Activated CD4-positive, alpha-beta T cell treated with anti-CD3 and anti-CD28 coated beads for 48 hours (primary cell): ENCODE data around the gene HOMER1.

ENCODE experiments used
- DNase-seq: peaks from one replicate; pipeline ENCODE4 v3.0.0-alpha.2; 2020

HOMER1 gene

GRCh38 chr5:79513704-79514390 is at the start of gene HOMER1:
Gene HOMER1 (minus strand): TSS chr5:79514134. CDS start chr5:79512774, 1,360 bp downstream.
- DNase-seq, result peak; percentile 79

GRCh38 chr5:79563247-79563590 is 49.3 kb upstream of the HOMER1 start:
- DNase-seq, result no peak

GRCh38 chr5:79562351-79563246 is 48.7 kb upstream of the HOMER1 start:
- no peak for DNase-seq

- peak; percentile 60 for DNase-seq
These were observed 47.6 kb upstream of the HOMER1 start for GRCh38 chr5:79561525-79561893.

- peak; percentile 48 for DNase-seq
These were observed 47.0 kb upstream of the HOMER1 start for GRCh38 chr5:79560771-79561524.

- no peak for DNase-seq
These were observed 41.5 kb upstream of the HOMER1 start for GRCh38 chr5:79555418-79555817.

GRCh38 chr5:79552984-79553383 is 39.0 kb upstream of the HOMER1 start:
- no peak for DNase-seq

- DNase-seq, result no peak
These were observed 34.0 kb upstream of the HOMER1 start for GRCh38 chr5:79547982-79548381.

GRCh38 chr5:79547429-79547822 is 33.5 kb upstream of the HOMER1 start:
- no peak for DNase-seq

GRCh38 chr5:79546782-79547428 is 33.0 kb upstream of the HOMER1 start:
- DNase-seq, result no peak

- DNase-seq, result no peak
These were observed 30.2 kb upstream of the HOMER1 start for GRCh38 chr5:79544131-79544530.

GRCh38 chr5:79540939-79541338 is 27.0 kb upstream of the HOMER1 start:
- no peak for DNase-seq

- DNase-seq, result no peak
These were observed 22.4 kb upstream of the HOMER1 start for GRCh38 chr5:79536193-79536906.

GRCh38 chr5:79535477-79536192 is 21.7 kb upstream of the HOMER1 start:
- no peak for DNase-seq

- no peak for DNase-seq
These were observed 15.2 kb upstream of the HOMER1 start for GRCh38 chr5:79529110-79529509.

GRCh38 chr5:79527431-79527830 is 13.5 kb upstream of the HOMER1 start:
- DNase-seq, result no peak

GRCh38 chr5:79526928-79527327 is 13.0 kb upstream of the HOMER1 start:
- DNase-seq, result no peak

- no peak for DNase-seq
These were observed 12.6 kb upstream of the HOMER1 start for GRCh38 chr5:79526493-79526892.

- no peak for DNase-seq
These were observed 7.2 kb upstream of the HOMER1 start for GRCh38 chr5:79521156-79521555.

- DNase-seq, result no peak
These were observed 4.8 kb upstream of the HOMER1 start for GRCh38 chr5:79518718-79519117.

- no peak for DNase-seq
These were observed 3.7 kb upstream of the HOMER1 start for GRCh38 chr5:79517601-79518000.

- DNase-seq, result no peak
These were observed 3.1 kb upstream of the HOMER1 start for GRCh38 chr5:79516986-79517385.
